ENCODE measurements around the gene LTBP2. TPM values are rescaled to one million over a fixed set of nuclear protein-coding genes. Genes with fewer than 3 reads are reported as not detected.

LTBP2 gene
- total and polyA plus RNA-seq, 2 of the 13 experiments (the other 11 are each of a cell fraction or from before 2014, with no cell fraction given) = 0.20 to 0.41 TPM

DNA sequence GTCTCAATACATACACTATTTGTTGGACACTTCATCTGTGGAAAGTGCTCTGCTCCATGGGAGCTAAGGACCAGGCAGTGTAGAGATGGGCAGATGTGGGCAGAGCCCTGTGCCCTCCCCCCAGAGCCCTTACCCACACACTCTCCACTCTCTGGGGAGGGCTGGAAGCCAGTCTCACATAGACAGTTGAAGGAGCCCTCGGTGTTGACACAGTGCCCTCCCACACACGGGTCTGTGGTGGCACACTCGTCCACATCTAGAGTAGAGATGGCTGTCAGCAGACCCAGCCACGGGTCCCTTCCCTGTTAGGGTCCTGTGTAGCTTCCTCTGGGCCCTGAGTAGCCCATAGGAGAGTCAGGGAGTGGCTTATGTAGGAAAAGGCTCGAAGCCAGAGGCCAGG, 104.2 kb downstream of the LTBP2 start:
- intact Hi-C loops (cut with micrococcal nuclease; ENCODE audit: unreplicated experiment) (no loop called here), in situ Hi-C loops (cut with HindIII; ENCODE audit: extremely low pct_ligation_motif_present, low pct_unique_long_range_greater_than_20kb) (no loop called here)
- no peaks in the 10 kb centered on the region for H4K20me1 ChIP-seq (ENCODE audit: insufficient read depth, low read length)
- ChIA-PET POLR2A (no interaction called here), CTCF (ENCODE audit: low intra/inter-chr PET ratio, low total read pairs) (no interaction called here)
- no peak overlapping the region for H3K27ac ChIP-seq (ENCODE audit: extremely low read length, insufficient read depth, low read length)
- no peak overlapping the region for H3K9ac ChIP-seq (ENCODE audit: insufficient read depth, low read depth, low read length)
- no peaks in the 10 kb centered on the region for H3K79me2 ChIP-seq (ENCODE audit: insufficient read depth, low read length)
- no peak overlapping the region for H3K4me2 ChIP-seq (ENCODE audit: low read depth, low read length)
- peaks cover 20% of the 10 kb centered on the region for H3K4me1 ChIP-seq (ENCODE audit: insufficient read depth, low read length)
- H3K36me3 ChIP-seq (replicated peaks in 1 of 2; ENCODE audit: control insufficient read depth in 1 of 2, insufficient read depth in 2 of 2, low read length in 2 of 2) = no peaks in the 10 kb centered on the region
- FAIRE-seq = no peak
- no peak for DNase-seq (ENCODE audit: low spot score)
- ATAC-seq = no peak
- no peak overlapping the region for H3K4me3 ChIP-seq (replicated peaks in 1 of 3; ENCODE audit: insufficient read depth in 1 of 3, low read depth in 2 of 3, low read length in 3 of 3)
- no peaks in the 10 kb centered on the region for H3K9me3 ChIP-seq (ENCODE audit: low read length)
- H2AFZ ChIP-seq (ENCODE audit: low read length) = no peak overlapping the region
- 0% methylated on average over 1 of the region's 5 CpGs for WGBS (ENCODE audit: low lambda C conversion rate)
- no TSS peak for BruUV-seq (replicated peaks)
- H3K27me3 ChIP-seq (ENCODE audit: control insufficient read depth in 1 of 2, insufficient read depth in 2 of 2, low read length in 2 of 2) = peaks cover 2 to 47% of the 10 kb centered on the region in 2 experiments; a peak in 4 of 5 replicates
- TF ChIP-seq, protein P1, sequence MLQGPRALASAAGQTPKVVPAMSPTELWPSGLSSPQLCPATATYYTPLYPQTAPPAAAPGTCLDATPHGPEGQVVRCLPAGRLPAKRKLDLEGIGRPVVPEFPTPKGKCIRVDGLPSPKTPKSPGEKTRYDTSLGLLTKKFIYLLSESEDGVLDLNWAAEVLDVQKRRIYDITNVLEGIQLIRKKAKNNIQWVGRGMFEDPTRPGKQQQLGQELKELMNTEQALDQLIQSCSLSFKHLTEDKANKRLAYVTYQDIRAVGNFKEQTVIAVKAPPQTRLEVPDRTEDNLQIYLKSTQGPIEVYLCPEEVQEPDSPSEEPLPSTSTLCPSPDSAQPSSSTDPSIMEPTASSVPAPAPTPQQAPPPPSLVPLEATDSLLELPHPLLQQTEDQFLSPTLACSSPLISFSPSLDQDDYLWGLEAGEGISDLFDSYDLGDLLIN (CRISPR knock-in tag; IDR thresholded peaks at IDR 0.05; ENCODE audit: borderline replicate concordance) = no peak
- TF ChIP-seq ZNF432 (CRISPR knock-in tag; IDR thresholded peaks at IDR 0.05; ENCODE audit: borderline replicate concordance) (no peak), SMARCC2 (IDR thresholded peaks at IDR 0.05) (no peak), FOSL1 (CRISPR knock-in tag; IDR thresholded peaks at IDR 0.05; ENCODE audit: borderline replicate concordance) (no peak), ZNF138 (CRISPR knock-in tag; IDR thresholded peaks at IDR 0.05; ENCODE audit: low read depth) (no peak), ZNF10 (CRISPR knock-in tag; IDR thresholded peaks at IDR 0.05; ENCODE audit: borderline replicate concordance, low read depth) (no peak), ZNF629 (CRISPR knock-in tag; conservative IDR thresholded peaks at IDR 0.05) (no peak), MYC (CRISPR knock-in tag; IDR thresholded peaks at IDR 0.05; ENCODE audit: borderline replicate concordance) (no peak), ZNF607 (CRISPR knock-in tag; IDR thresholded peaks at IDR 0.05; ENCODE audit: borderline replicate concordance) (no peak), ZNF558 (CRISPR knock-in tag; IDR thresholded peaks at IDR 0.05; ENCODE audit: borderline replicate concordance) (no peak), MATR3 (CRISPR knock-in tag; IDR thresholded peaks at IDR 0.05) (no peak), ZNF781 (CRISPR knock-in tag; IDR thresholded peaks at IDR 0.05; ENCODE audit: borderline replicate concordance, not compliant biosample characterization) (no peak), ZNF746 (CRISPR knock-in tag; IDR thresholded peaks at IDR 0.05) (no peak), ARHGAP35 (CRISPR knock-in tag; IDR thresholded peaks at IDR 0.05; ENCODE audit: borderline replicate concordance) (no peak), MYNN (CRISPR knock-in tag; IDR thresholded peaks at IDR 0.05; ENCODE audit: low read depth) (no peak)
- TF ChIP-seq, protein P2, sequence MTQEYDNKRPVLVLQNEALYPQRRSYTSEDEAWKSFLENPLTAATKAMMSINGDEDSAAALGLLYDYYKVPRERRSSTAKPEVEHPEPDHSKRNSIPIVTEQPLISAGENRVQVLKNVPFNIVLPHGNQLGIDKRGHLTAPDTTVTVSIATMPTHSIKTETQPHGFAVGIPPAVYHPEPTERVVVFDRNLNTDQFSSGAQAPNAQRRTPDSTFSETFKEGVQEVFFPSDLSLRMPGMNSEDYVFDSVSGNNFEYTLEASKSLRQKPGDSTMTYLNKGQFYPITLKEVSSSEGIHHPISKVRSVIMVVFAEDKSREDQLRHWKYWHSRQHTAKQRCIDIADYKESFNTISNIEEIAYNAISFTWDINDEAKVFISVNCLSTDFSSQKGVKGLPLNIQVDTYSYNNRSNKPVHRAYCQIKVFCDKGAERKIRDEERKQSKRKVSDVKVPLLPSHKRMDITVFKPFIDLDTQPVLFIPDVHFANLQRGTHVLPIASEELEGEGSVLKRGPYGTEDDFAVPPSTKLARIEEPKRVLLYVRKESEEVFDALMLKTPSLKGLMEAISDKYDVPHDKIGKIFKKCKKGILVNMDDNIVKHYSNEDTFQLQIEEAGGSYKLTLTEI (CRISPR knock-in tag; conservative IDR thresholded peaks at IDR 0.05) = no peak
- TF ChIP-seq, protein P3, sequence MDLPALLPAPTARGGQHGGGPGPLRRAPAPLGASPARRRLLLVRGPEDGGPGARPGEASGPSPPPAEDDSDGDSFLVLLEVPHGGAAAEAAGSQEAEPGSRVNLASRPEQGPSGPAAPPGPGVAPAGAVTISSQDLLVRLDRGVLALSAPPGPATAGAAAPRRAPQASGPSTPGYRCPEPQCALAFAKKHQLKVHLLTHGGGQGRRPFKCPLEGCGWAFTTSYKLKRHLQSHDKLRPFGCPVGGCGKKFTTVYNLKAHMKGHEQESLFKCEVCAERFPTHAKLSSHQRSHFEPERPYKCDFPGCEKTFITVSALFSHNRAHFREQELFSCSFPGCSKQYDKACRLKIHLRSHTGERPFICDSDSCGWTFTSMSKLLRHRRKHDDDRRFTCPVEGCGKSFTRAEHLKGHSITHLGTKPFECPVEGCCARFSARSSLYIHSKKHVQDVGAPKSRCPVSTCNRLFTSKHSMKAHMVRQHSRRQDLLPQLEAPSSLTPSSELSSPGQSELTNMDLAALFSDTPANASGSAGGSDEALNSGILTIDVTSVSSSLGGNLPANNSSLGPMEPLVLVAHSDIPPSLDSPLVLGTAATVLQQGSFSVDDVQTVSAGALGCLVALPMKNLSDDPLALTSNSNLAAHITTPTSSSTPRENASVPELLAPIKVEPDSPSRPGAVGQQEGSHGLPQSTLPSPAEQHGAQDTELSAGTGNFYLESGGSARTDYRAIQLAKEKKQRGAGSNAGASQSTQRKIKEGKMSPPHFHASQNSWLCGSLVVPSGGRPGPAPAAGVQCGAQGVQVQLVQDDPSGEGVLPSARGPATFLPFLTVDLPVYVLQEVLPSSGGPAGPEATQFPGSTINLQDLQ (CRISPR knock-in tag; IDR thresholded peaks at IDR 0.05) = no peak
- TF ChIP-seq, protein P4, sequence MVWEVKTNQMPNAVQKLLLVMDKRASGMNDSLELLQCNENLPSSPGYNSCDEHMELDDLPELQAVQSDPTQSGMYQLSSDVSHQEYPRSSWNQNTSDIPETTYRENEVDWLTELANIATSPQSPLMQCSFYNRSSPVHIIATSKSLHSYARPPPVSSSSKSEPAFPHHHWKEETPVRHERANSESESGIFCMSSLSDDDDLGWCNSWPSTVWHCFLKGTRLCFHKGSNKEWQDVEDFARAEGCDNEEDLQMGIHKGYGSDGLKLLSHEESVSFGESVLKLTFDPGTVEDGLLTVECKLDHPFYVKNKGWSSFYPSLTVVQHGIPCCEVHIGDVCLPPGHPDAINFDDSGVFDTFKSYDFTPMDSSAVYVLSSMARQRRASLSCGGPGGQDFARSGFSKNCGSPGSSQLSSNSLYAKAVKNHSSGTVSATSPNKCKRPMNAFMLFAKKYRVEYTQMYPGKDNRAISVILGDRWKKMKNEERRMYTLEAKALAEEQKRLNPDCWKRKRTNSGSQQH (CRISPR knock-in tag; IDR thresholded peaks at IDR 0.05; ENCODE audit: low read depth) = no peak

All from HepG2 (cell line).